GM12801 (cell line): ENCODE results near the gene KHNYN.

Experiments
- TF ChIP-seq, protein P1 (sequence below): IDR thresholded peaks from one replicate; pipeline ENCODE4 v1.5.1; 2011; ENCODE audit warnings: control low read depth; ENCODE audit not compliant: insufficient read length; ENCODE audit errors: extremely low read depth

The KHNYN gene

DNA sequence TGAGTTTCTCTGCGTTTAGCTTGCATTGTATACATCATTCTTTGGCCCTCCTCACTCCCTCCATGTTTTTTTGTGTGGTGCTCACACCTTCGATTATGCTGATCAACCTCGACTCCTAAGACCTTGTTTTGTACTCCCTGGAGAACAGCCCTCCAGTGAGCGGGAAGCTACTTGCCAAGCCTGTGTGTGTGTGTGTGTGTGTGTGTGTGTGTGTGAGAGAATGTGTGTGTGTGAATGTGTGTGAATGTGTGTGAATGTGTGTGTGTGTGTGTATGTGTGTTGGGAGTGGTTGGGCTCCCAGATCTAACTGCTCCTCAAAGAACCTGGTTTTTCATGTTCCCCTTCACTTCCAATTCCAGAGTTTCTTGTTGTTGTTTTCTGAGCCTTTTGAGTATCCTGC, 24.9 kb upstream of the KHNYN start:
- TF ChIP-seq, protein P1, sequence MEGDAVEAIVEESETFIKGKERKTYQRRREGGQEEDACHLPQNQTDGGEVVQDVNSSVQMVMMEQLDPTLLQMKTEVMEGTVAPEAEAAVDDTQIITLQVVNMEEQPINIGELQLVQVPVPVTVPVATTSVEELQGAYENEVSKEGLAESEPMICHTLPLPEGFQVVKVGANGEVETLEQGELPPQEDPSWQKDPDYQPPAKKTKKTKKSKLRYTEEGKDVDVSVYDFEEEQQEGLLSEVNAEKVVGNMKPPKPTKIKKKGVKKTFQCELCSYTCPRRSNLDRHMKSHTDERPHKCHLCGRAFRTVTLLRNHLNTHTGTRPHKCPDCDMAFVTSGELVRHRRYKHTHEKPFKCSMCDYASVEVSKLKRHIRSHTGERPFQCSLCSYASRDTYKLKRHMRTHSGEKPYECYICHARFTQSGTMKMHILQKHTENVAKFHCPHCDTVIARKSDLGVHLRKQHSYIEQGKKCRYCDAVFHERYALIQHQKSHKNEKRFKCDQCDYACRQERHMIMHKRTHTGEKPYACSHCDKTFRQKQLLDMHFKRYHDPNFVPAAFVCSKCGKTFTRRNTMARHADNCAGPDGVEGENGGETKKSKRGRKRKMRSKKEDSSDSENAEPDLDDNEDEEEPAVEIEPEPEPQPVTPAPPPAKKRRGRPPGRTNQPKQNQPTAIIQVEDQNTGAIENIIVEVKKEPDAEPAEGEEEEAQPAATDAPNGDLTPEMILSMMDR: no peak

GRCh38 chr14:24406416-24406815, 23.3 kb upstream of the KHNYN start:
- TF ChIP-seq, protein P1: no peak

DNA sequence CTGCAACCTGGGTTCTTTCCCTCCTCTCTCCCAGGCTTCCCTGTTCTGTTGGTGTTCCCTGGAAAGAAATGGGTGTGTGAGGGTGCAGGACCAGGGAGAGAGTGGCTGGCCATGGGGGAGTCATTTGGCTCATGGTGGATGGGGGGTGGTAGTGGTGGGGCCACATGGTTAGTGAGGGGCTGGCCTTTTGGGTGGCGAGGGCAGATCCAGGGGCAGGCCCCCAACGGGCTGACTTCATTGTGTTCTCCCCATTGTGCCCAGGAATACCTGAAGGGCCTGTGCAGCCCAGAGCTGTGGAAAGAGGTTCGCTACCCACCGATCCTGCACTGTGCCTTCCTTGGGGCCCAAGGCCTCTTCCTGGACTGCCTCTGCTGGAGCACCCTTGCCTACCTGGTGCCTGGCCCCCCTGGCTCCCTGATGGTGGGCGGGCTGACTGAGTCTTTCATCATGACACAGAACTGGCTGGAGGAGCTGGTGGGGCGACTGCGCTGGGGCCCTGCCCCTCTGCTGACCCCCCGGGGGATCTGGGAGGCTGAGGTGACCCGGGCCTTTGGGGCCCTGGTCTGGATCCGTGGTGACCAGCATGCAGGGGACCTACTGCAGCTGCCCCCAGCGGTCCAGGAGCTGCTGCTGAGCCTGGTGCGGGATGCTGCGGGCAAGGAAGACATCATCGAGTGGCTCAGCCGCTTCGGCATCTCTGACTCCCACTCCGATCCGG, 22.0 kb upstream of the KHNYN start:
- TF ChIP-seq, protein P1: no peak

DNA sequence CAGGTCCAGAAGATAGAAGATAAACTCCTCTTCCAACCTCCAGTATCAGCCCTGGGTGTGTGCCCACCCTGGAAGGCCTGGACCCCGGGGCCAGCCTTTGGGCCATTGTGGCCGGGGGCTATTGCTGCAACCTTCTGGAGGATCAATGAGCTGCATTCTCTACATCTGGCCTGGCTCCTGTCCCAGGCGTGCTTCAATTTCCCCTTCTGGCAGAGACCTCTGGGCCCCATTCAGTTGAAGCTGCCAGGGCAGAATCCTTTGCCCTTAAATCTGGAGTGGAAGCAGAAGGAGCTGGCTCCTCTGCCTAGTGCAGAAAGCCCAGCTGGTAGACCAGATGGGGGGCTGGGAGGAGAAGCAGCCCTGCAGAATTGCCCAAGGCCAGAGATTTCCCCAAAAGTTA, 21.0 kb upstream of the KHNYN start:
- TF ChIP-seq, protein P1: no peak

DNA sequence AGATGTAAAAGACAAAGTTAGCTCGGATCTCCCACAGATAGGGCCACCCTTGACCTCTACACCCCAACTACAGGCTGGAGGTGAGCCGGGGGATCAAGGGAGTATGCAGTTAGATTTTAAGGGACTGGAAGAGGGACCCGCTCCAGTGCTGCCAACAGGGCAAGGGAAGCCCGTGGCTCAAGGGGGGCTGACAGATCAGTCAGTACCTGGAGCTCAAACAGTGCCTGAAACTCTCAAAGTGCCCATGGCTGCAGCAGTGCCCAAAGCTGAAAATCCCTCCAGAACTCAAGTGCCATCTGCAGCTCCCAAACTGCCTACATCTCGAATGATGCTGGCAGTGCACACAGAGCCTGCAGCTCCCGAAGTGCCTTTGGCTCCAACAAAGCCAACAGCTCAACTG, 20.6 kb upstream of the KHNYN start:
- TF ChIP-seq, protein P1: no peak

- TF ChIP-seq, protein P1: no peak
Observed at GRCh38 chr14:24409956-24410355, 19.8 kb upstream of the KHNYN start.

GRCh38 chr14:24411443-24412389, 18.0 kb upstream of the KHNYN start:
- TF ChIP-seq, protein P1: no peak
